Neutrophil (primary cell): ENCODE measurements around the gene LTBP1.

Source experiments
- H3K27ac ChIP-seq: fragments of 200-600 bp; sonication (generic); 2 replicates; pipeline ENCODE4 v1.5.1; 2016; ENCODE audit warnings: mild to moderate bottlenecking, moderate library complexity
- H3K27me3 ChIP-seq: fragments of 200-600 bp; sonication (generic); 2 replicates; pipeline ENCODE4 v1.6.0; 2016; ENCODE audit warnings: mild to moderate bottlenecking
- H3K36me3 ChIP-seq: fragments of 200-600 bp; sonication (generic); 2 replicates; pipeline ENCODE4 v1.5.1; 2017
- H3K4me1 ChIP-seq, 2 experiments: fragments of 200-600 bp in 1 of 2; sonication (generic) in 1 of 2; 1 replicate in 1 of 2; 2 replicates in 1 of 2; pipeline versions ENCODE4 v1.5.1 to v1.6.1; 2013 to 2016; ENCODE audit warnings: low read depth in 1 of 2, low read length in 1 of 2, mild to moderate bottlenecking in 1 of 2, moderate library complexity in 1 of 2; ENCODE audit not compliant: control insufficient read depth in 1 of 2, insufficient read depth in 1 of 2
- H3K4me3 ChIP-seq, 2 experiments: fragments of 200-600 bp in 1 of 2; sonication (generic) in 1 of 2; 1 replicate in 1 of 2; 2 replicates in 1 of 2; pipeline ENCODE4 v1.5.1; 2013 to 2016; ENCODE audit warnings: low read depth in 1 of 2, low read length in 1 of 2, mild to moderate bottlenecking in 1 of 2, moderate library complexity in 1 of 2
- H3K9me3 ChIP-seq: fragments of 200-600 bp; sonication (generic); 2 replicates; pipeline ENCODE4 v1.5.1; 2016
- TF ChIP-seq, protein P1 (sequence below): fragments of 200-600 bp; sonication (generic); IDR thresholded peaks from 2 replicates; pipeline ENCODE4 v1.5.1; 2016; ENCODE audit warnings: antibody characterized with exemption

Gene LTBP1

DNA sequence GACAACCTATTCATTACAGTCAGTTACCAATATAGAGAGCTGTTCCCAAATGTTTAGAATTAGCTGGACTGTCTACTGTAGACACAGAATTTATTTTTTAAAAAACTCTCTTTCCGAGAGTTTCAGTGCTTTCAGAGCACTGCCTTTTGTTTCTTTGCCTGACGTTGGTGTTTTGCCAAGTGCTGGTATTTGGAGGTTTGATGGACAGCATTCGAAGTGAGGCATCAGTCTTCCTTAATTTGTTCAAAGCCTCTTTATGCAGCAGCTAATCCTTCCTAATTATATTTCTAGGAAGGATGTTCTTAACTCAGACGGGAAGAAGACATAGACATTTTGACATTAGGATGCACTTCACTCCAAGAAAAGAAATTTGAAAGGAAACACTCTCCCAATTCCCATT is 83.2 kb downstream of the LTBP1 start:
- Histone ChIP-seq H3K4me3 (no peak overlapping the region), H3K27me3 (no peaks in the 10 kb centered on the region), H3K9me3 (no peaks in the 10 kb centered on the region), H3K36me3 (no peaks in the 10 kb centered on the region), H3K27ac (no peak overlapping the region), H3K4me1 (no peaks in the 10 kb centered on the region)
- TF ChIP-seq, protein P1, sequence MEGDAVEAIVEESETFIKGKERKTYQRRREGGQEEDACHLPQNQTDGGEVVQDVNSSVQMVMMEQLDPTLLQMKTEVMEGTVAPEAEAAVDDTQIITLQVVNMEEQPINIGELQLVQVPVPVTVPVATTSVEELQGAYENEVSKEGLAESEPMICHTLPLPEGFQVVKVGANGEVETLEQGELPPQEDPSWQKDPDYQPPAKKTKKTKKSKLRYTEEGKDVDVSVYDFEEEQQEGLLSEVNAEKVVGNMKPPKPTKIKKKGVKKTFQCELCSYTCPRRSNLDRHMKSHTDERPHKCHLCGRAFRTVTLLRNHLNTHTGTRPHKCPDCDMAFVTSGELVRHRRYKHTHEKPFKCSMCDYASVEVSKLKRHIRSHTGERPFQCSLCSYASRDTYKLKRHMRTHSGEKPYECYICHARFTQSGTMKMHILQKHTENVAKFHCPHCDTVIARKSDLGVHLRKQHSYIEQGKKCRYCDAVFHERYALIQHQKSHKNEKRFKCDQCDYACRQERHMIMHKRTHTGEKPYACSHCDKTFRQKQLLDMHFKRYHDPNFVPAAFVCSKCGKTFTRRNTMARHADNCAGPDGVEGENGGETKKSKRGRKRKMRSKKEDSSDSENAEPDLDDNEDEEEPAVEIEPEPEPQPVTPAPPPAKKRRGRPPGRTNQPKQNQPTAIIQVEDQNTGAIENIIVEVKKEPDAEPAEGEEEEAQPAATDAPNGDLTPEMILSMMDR: no peak

DNA sequence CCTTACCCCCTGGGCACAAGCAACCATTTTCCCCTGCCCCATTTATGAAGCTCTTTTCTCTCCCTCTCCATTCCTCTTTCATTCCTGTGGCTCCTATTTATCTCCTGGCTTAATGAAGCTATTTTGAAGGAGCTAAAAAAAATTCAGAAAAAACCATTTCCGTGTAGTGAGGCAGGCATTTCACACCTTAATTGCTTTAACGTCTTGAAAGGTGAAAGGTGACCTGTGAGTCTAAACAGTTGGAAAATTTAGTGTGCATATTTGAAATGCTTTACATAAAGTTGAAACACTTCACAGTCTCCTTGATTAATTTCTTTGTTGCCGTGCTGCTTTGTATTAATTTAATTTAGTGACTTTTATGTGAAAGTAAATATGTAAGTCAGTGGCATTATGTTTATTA is 83.6 kb downstream of the LTBP1 start:
- H3K36me3 ChIP-seq: no peaks in the 10 kb centered on the region
- no peaks in the 10 kb centered on the region for H3K9me3 ChIP-seq
- H3K4me3 ChIP-seq: no peak overlapping the region
- no peak overlapping the region for H3K27ac ChIP-seq
- no peaks in the 10 kb centered on the region for H3K4me1 ChIP-seq
- TF ChIP-seq, protein P1: no peak
- H3K27me3 ChIP-seq: no peaks in the 10 kb centered on the region

DNA sequence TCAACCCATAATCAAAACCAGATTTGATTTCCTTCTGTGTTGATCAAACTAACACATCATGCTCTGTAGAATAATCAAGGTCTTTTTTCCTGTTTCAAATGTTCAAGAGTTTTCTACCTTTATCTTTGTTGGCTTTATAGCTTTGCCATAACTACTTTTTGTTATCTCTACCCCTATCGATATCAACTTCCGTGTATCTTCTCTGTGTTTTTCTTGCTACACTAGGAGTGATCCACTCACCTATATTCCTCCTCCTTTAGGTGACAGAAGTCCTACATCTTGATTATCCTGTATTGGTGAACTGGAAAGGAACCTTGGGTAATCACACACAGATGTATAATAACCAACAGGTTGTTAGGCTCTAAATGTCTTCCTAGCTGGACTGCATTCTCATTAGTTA is 85.5 kb downstream of the LTBP1 start:
- Histone ChIP-seq H3K9me3 (no peaks in the 10 kb centered on the region), H3K27me3 (no peaks in the 10 kb centered on the region), H3K4me1 (no peaks in the 10 kb centered on the region), H3K4me3 (no peak overlapping the region), H3K27ac (no peak overlapping the region), H3K36me3 (no peaks in the 10 kb centered on the region)
- TF ChIP-seq, protein P1: no peak

DNA sequence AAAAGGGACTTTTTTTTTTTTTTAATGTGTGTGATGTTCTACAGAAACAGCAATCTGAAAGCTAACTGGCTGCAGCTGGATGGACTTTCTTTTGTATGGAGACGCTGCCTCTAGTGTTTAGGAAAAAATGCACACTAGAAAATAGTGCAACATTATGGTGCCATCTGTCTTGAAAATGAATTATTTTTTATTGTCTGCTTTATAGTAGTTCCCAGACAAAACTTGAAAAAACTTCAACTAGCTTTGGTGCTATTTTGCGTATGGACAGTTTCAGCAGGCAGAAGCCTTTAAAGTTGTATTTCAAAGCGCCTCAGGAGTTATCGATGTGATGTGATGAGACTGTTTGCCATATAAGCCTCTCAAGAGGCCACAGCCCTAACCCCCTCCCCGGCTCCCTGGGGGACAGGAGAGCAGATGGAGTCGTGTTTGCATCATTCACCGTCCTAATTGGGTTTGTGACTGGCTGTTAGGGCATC is 86.9 kb downstream of the LTBP1 start:
- H3K4me3 ChIP-seq: no peak overlapping the region
- no peaks in the 10 kb centered on the region for H3K4me1 ChIP-seq
- no peak overlapping the region for H3K27ac ChIP-seq
- H3K36me3 ChIP-seq: no peaks in the 10 kb centered on the region
- no peaks in the 10 kb centered on the region for H3K9me3 ChIP-seq
- TF ChIP-seq, protein P1: no peak
- H3K27me3 ChIP-seq: no peaks in the 10 kb centered on the region

DNA sequence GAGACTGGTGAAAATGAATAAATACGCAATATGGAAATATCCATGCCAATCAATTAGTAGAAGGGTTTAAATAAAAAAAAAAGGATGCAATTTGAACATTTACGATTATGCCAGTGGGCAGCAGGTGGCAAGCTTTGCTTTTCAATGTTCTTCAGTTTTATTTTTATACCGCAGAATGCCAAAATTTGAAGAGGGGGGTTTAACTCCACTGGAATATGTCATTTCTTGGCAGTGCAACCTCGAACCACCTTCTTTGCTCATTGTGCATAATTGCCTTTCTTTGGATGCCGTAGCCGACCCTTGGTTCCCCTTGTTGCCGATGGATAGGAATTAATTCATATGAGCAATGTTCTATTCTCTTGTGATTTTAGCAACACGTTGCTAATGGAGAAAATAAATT is 88.0 kb downstream of the LTBP1 start:
- Histone ChIP-seq H3K4me1 (no peaks in the 10 kb centered on the region), H3K27me3 (no peaks in the 10 kb centered on the region), H3K4me3 (no peak overlapping the region), H3K36me3 (no peaks in the 10 kb centered on the region), H3K27ac (no peak overlapping the region), H3K9me3 (no peaks in the 10 kb centered on the region)
- TF ChIP-seq, protein P1: no peak

DNA sequence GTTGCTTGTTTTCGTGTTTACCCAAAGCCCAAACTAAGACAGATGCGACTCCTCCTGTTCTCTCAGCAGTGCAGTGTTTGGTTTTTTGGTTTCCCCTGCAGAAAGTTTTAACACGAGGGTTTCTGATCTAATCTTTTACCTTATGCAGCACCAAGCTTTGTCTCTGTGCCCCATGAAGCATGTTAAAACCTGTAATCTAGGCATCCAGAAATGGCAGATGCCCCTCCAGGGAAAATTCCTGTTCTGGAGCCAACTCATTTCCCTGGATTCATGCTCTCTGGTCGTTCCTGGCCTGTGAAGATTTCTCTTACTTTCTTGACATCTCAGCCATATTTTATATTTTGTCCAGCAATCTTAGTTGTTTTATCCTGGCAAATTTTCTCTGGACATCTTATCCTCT is 91.5 kb downstream of the LTBP1 start:
- Histone ChIP-seq H3K27me3 (no peaks in the 10 kb centered on the region), H3K27ac (no peak overlapping the region), H3K4me3 (no peak overlapping the region), H3K36me3 (no peaks in the 10 kb centered on the region), H3K9me3 (no peaks in the 10 kb centered on the region), H3K4me1 (no peaks in the 10 kb centered on the region)
- TF ChIP-seq, protein P1: no peak
